HAP-1 (cell line): Measurements from ENCODE around the gene ZNF382.
A peak's percentile ranks its signal among the peaks of the same experiment; 100 is the strongest.

Source experiments
- DNase-seq, 2 experiments: peaks; one replicate each; pipeline ENCODE4 v3.0.0-alpha.2; 2016 to 2020; ENCODE audit warnings: low spot score in 2 of 2
- H3K27me3 ChIP-seq: fragments of 250-450 bp; sonication (Bioruptor Pico); 2 replicates; pipeline ENCODE4 v1.5.1; 2020; ENCODE audit warnings: low read depth, mild to moderate bottlenecking, moderate library complexity
- H3K36me3 ChIP-seq: fragments of 250-450 bp; sonication (Bioruptor Pico); replicated peaks from 2 replicates; pipeline ENCODE4 v1.5.1; 2020; ENCODE audit warnings: mild to moderate bottlenecking
- H3K4me1 ChIP-seq: fragments of 250-450 bp; sonication (Bioruptor Pico); 2 replicates; pipeline ENCODE4 v1.5.1; 2020; ENCODE audit warnings: mild to moderate bottlenecking
- H3K4me3 ChIP-seq: fragments of 250-450 bp; sonication (Bioruptor Pico); 2 replicates; pipeline ENCODE4 v1.5.1; 2020; ENCODE audit warnings: mild to moderate bottlenecking, moderate library complexity
- H3K9me3 ChIP-seq: fragments of 250-450 bp; sonication (Bioruptor Pico); 2 replicates; pipeline ENCODE4 v1.5.1; 2020; ENCODE audit warnings: mild to moderate bottlenecking, moderate library complexity
- in situ Hi-C: fragments of 300-500 bp; cut with MboI; formaldehyde crosslinking; loops from 3 replicates; pipeline ENCODE4 v1.14.3; 2020; ENCODE audit warnings: low sequenced_read_pairs, inconsistent platforms, mixed read lengths

The ZNF382 gene

DNA sequence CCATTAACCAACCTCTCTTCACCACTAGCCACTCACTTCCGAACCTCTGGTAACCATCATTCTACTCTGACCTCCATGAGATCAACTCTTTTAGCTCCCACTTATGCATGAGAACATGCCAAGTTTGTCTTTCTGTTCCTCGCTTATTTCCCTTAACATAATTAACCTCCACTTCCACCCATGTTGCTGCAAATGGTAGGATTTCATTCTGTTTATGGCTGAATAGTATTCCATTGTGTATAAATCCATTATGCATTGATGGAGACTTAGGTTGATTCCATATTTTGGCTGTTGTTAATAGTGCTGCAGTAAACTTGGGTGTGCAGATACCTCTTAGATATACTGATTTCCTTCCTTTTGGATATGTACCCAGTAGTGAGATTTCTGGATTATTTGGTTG, 30.2 kb downstream of the ZNF382 start:
- Histone ChIP-seq H3K9me3 (peaks cover 20% of the 10 kb centered on the region), H3K27me3 (no peaks in the 10 kb centered on the region), H3K4me1 (no peaks in the 10 kb centered on the region), H3K36me3 (peaks cover 3% of the 10 kb centered on the region), H3K4me3 (no peak overlapping the region)
- in situ Hi-C loops, result no loop called here
- no peak for DNase-seq

GRCh38 chr19:36638862-36639510, 33.9 kb downstream of the ZNF382 start:
- Histone ChIP-seq H3K36me3 (peaks cover 3% of the 10 kb centered on the region), H3K27me3 (no peaks in the 10 kb centered on the region), H3K4me3 (no peak overlapping the region), H3K9me3 (peaks cover 20% of the 10 kb centered on the region), H3K4me1 (no peaks in the 10 kb centered on the region)
- no peak for DNase-seq
- in situ Hi-C loops, result no loop called here

DNA sequence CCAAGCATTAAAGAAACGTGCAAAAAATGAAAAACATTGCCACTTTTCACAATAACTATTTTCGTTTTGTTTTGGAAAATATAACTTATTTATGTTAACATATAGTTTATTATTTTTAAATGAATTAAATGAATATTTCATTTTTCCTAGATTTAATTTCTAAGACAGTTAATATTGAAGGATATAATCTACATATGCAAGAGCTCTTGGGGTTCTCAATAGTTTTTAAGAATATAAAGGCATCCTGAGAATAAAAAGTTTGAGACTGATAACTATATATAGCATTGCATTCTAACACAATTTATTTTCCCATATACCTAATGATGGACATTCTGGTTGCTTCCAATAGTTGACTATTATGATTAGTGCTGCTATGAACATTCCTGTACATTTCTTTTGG, 41.6 kb downstream of the ZNF382 start:
- H3K9me3 ChIP-seq, result peaks cover 7% of the 10 kb centered on the region; the same call in 1 of the 2 replicates
- in situ Hi-C loops, result no loop called here
- DNase-seq, result no peak

GRCh38 chr19:36652958-36653357, 47.8 kb downstream of the ZNF382 start:
- no peak for DNase-seq
- Histone ChIP-seq H3K36me3 (peaks cover 18% of the 10 kb centered on the region), H3K4me3 (no peak overlapping the region), H3K9me3 (0 out of 2 replicates have a peak, but pooled peaks cover 5% of the 10 kb centered on the region), H3K27me3 (no peaks in the 10 kb centered on the region), H3K4me1 (no peaks in the 10 kb centered on the region)
- in situ Hi-C loops, result no loop called here

More for the DNA sequence above, 41.6 kb downstream of the ZNF382 start:
- no peaks in the 10 kb centered on the region for H3K4me1 ChIP-seq
- H3K27me3 ChIP-seq, result no peaks in the 10 kb centered on the region
- H3K36me3 ChIP-seq, result 0 out of 2 replicates have a peak, but pooled peaks cover 2% of the 10 kb centered on the region
- no peak overlapping the region for H3K4me3 ChIP-seq

DNA sequence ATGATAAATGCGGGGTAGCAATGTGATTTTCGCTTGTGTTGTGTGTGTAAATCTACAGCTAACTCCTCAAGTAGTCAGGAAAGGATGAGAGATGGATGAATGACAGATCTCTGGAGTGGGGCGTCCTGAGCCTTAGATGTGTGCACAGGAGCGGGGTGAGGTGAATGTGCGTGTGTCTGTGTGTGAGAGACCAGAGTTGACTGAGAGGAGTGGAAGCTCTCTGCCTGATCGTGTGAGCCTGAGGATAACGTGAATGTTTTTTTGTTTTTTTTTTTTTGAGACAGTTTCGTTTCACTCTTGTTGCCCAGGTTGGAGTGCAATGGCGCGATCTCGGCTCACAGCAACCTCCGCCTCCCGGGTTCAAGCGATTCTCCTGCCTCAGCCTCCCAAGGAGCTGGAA, 60.7 kb downstream of the ZNF382 start:
- in situ Hi-C loops, result no loop called here
- no peak for DNase-seq
- H3K4me3 ChIP-seq, result peak overlapping the region; percentile 59
- no peaks in the 10 kb centered on the region for H3K27me3 ChIP-seq
- H3K9me3 ChIP-seq, result no peaks in the 10 kb centered on the region
- peaks cover 2% of the 10 kb centered on the region for H3K36me3 ChIP-seq
- no peaks in the 10 kb centered on the region for H3K4me1 ChIP-seq

GRCh38 chr19:36668646-36669045, 63.5 kb downstream of the ZNF382 start:
- no peak overlapping the region for H3K4me3 ChIP-seq
- no peaks in the 10 kb centered on the region for H3K36me3 ChIP-seq
- in situ Hi-C loops, result no loop called here
- no peak for DNase-seq
- no peaks in the 10 kb centered on the region for H3K4me1 ChIP-seq
- H3K27me3 ChIP-seq, result no peaks in the 10 kb centered on the region
- H3K9me3 ChIP-seq, result no peaks in the 10 kb centered on the region

DNA sequence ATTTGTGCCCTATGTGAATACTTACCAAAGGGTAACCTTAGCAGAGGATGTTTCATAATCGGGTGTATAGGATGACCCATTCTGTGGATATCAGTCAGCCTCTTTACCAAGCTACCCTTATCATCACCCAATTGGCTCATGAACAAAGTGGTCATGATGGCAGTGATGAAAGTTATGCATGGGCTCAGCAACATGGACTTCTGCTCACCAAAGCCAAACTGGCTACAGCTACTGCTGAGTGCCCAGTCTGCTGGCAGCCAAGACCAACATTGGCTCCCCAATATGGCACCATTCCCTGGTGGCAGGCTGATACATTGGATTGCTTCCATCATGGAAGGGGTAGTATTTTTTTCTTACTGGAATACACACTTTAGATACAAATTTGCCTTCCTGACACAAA, 67.3 kb downstream of the ZNF382 start:
- Histone ChIP-seq H3K36me3 (no peaks in the 10 kb centered on the region), H3K4me3 (no peak overlapping the region), H3K27me3 (no peaks in the 10 kb centered on the region), H3K4me1 (no peaks in the 10 kb centered on the region), H3K9me3 (no peaks in the 10 kb centered on the region)
- in situ Hi-C loops, result no loop called here
- DNase-seq, result no peak

DNA sequence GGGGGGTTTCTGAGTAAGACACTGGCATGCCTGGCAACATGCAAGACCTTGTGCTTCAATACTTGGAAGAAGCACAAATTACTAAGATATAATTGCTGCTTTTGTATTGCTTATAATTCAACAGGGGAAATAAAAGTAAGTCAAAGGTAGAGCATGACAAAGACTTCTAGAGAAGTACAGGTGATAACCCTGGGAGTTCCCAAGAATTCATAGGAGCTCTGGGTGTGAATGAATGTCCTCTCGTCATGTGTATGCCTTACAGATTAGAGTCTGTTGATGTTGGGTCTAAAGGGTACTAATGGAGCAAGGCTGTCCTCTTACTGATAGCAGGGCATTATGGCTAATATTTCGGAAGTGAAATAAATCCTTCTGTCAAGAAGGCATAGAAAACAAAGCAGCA, 69.1 kb downstream of the ZNF382 start:
- H3K36me3 ChIP-seq, result no peaks in the 10 kb centered on the region; the same call in 1 of the 2 replicates
- in situ Hi-C loops, result no loop called here

GRCh38 chr19:36679455-36679854, 74.3 kb downstream of the ZNF382 start:
- no peaks in the 10 kb centered on the region for H3K9me3 ChIP-seq
- peaks cover 4% of the 10 kb centered on the region for H3K36me3 ChIP-seq
- in situ Hi-C loops, result no loop called here

More for the DNA sequence above, 69.1 kb downstream of the ZNF382 start:
- no peak for DNase-seq
- H3K9me3 ChIP-seq, result no peaks in the 10 kb centered on the region
- no peaks in the 10 kb centered on the region for H3K27me3 ChIP-seq
- no peak overlapping the region for H3K4me3 ChIP-seq
- H3K4me1 ChIP-seq, result no peaks in the 10 kb centered on the region

More at GRCh38 chr19:36679455-36679854, 74.3 kb downstream of the ZNF382 start:
- Histone ChIP-seq H3K4me1 (no peaks in the 10 kb centered on the region), H3K27me3 (no peaks in the 10 kb centered on the region), H3K4me3 (no peak overlapping the region)
- no peak for DNase-seq
